WTC11 (cell line): Measurements from ENCODE around the gene ZNF326.

Experiments used
- ESRRA ChIP-seq: sonication (generic); formaldehyde crosslinking; IDR thresholded peaks from 2 replicates; pipeline ENCODE4 v1.8.1; 2022; ENCODE audit warnings: mild to moderate bottlenecking, missing genetic modification reagents, borderline replicate concordance
- NFYB ChIP-seq: sonication (generic); formaldehyde crosslinking; conservative IDR thresholded peaks from 2 replicates; pipeline ENCODE4 v1.8.0; 2022; ENCODE audit warnings: low read depth, missing genetic modification reagents
- SP1 ChIP-seq: sonication (generic); formaldehyde crosslinking; conservative IDR thresholded peaks from 2 replicates; pipeline ENCODE4 v1.8.1; 2022; ENCODE audit warnings: missing genetic modification reagents
- TF ChIP-seq, protein P1 (sequence below): fragments of 250-450 bp; sonication (Bioruptor Pico); IDR thresholded peaks from 2 replicates; pipeline ENCODE4 v2.1.2; 2022; ENCODE audit warnings: mild to moderate bottlenecking, moderate library complexity
- TF ChIP-seq, protein P2 (sequence below): fragments of 200-600 bp; IDR thresholded peaks from 2 replicates; pipeline ENCODE4 v1.8.0; 2022; ENCODE audit warnings: antibody characterized with exemption
- TF ChIP-seq, protein P3 (sequence below): sonication (generic); formaldehyde crosslinking; IDR thresholded peaks from 2 replicates; pipeline ENCODE4 v1.8.1; 2023; ENCODE audit warnings: mild to moderate bottlenecking, missing genetic modification reagents, moderate library complexity
- TF ChIP-seq, protein P4 (sequence below): sonication (generic); formaldehyde crosslinking; IDR thresholded peaks from 2 replicates; pipeline ENCODE4 v1.8.0; 2023; ENCODE audit warnings: missing genetic modification reagents

DNA sequence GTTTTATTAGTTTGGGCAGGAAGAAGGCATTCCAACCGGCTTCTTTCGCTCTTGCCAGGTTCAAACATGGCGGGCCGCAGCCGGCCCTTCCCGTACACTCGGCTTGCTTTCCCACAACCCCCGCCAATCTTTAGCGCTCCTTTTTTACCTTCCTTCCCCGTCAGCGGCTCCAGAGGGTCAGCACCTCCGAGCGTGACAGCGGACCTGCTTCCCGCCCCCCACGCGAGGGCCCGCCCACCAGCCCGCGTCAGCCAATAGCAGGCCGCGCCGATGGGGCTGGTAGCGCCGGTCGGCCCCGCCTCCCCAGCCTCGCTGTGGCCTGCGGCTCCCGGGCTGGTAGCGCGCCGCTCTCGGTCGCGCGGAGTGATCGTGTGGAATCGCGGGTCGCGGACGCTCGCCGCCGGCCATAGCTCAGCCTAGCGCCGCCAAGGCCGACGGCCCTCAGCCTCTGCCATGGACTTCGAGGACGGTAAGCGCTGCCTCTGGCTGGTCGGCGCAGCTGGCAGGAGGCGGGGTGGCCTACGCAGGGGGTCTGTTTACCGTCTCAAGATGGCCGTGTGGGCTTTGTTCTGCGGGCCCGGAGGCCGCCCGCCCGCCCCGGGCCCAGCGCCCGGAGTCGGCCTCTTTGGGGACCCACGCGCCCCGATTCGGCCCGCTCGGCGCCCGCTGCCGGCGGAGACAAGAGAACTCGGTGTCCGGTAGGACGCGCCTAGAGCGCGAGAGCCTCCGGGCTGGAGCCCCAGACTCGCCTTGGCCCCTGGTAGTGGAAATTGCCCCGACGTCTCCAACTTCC is at the start of gene ZNF326:
- TF ChIP-seq, protein P1, sequence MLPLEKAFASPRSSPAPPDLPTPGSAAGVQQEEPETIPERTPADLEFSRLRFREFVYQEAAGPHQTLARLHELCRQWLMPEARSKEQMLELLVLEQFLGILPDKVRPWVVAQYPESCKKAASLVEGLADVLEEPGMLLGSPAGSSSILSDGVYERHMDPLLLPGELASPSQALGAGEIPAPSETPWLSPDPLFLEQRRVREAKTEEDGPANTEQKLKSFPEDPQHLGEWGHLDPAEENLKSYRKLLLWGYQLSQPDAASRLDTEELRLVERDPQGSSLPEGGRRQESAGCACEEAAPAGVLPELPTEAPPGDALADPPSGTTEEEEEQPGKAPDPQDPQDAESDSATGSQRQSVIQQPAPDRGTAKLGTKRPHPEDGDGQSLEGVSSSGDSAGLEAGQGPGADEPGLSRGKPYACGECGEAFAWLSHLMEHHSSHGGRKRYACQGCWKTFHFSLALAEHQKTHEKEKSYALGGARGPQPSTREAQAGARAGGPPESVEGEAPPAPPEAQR (CRISPR knock-in tag) = no peak
- TF ChIP-seq, protein P2, sequence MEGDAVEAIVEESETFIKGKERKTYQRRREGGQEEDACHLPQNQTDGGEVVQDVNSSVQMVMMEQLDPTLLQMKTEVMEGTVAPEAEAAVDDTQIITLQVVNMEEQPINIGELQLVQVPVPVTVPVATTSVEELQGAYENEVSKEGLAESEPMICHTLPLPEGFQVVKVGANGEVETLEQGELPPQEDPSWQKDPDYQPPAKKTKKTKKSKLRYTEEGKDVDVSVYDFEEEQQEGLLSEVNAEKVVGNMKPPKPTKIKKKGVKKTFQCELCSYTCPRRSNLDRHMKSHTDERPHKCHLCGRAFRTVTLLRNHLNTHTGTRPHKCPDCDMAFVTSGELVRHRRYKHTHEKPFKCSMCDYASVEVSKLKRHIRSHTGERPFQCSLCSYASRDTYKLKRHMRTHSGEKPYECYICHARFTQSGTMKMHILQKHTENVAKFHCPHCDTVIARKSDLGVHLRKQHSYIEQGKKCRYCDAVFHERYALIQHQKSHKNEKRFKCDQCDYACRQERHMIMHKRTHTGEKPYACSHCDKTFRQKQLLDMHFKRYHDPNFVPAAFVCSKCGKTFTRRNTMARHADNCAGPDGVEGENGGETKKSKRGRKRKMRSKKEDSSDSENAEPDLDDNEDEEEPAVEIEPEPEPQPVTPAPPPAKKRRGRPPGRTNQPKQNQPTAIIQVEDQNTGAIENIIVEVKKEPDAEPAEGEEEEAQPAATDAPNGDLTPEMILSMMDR = no peak
- TF ChIP-seq, protein P3, sequence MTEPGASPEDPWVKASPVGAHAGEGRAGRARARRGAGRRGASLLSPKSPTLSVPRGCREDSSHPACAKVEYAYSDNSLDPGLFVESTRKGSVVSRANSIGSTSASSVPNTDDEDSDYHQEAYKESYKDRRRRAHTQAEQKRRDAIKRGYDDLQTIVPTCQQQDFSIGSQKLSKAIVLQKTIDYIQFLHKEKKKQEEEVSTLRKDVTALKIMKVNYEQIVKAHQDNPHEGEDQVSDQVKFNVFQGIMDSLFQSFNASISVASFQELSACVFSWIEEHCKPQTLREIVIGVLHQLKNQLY (CRISPR knock-in tag) = 0 out of 2 replicates have a peak, but pooled peaks have one; percentile 60
- TF ChIP-seq, protein P4, sequence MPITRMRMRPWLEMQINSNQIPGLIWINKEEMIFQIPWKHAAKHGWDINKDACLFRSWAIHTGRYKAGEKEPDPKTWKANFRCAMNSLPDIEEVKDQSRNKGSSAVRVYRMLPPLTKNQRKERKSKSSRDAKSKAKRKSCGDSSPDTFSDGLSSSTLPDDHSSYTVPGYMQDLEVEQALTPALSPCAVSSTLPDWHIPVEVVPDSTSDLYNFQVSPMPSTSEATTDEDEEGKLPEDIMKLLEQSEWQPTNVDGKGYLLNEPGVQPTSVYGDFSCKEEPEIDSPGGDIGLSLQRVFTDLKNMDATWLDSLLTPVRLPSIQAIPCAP = no peak
- TF ChIP-seq ESRRA (CRISPR knock-in tag) (peak; percentile 39; the same call in 1 of the 2 replicates), NFYB (CRISPR knock-in tag) (peak; percentile 68), SP1 (CRISPR knock-in tag) (peak; percentile 97)
